Activated B cell treated with CpG ODN at 0.5 μM for 24 hours (primary cell): ENCODE data around the gene ANO2. TPM values are rescaled to one million over a fixed set of nuclear protein-coding genes. Genes with fewer than 3 reads are reported as not detected.

Experiments used
- ATAC-seq: fragments of 200-7000 bp; cut with Tn5 transposase; one replicate; pipeline ENCODE4 v1.10.0; 2021; ENCODE audit warnings: low read depth, mild to moderate bottlenecking, moderate library complexity
- CTCF ChIA-PET: fragments of 350-600 bp; sonication (Branson Sonifier 250); formaldehyde crosslinking; loops from one replicate; lab custom pipeline; 2021; ENCODE audit warnings: antibody characterized with exemption; lab: Charles Lee
- POLR2A ChIA-PET: fragments of 350-600 bp; sonication (Branson Sonifier 250); formaldehyde crosslinking; loops from one replicate; lab custom pipeline; 2021; ENCODE audit warnings: antibody characterized with exemption; lab: Charles Lee
- DNase-seq: peaks from one replicate; pipeline ENCODE4 v3.0.0; 2022
- H3K27ac Mint-ChIP-seq: one replicate; pipeline ENCODE4 v1.8.0; 2020; ENCODE audit warnings: mixed read lengths
- H3K27me3 Mint-ChIP-seq: one replicate; pipeline ENCODE4 v1.8.0; 2021; ENCODE audit warnings: mixed read lengths
- H3K36me3 Mint-ChIP-seq: one replicate; pipeline ENCODE4 v1.8.0; 2021; ENCODE audit warnings: low read depth, mixed read lengths
- H3K4me1 Mint-ChIP-seq: one replicate; pipeline ENCODE4 v1.8.0; 2021; ENCODE audit warnings: mixed read lengths
- H3K4me3 Mint-ChIP-seq: one replicate; pipeline ENCODE4 v1.8.0; 2020; ENCODE audit warnings: mild to moderate bottlenecking, mixed read lengths
- H3K9me3 Mint-ChIP-seq: one replicate; pipeline ENCODE4 v1.8.0; 2020; ENCODE audit warnings: mixed read lengths
- intact Hi-C: fragments of 100-400 bp; cut with micrococcal nuclease; formaldehyde crosslinking; loops from one replicate; pipeline ENCODE4 v1.15.1; 2024
- total RNA-seq: library from RNA; stranded (reverse); gene quantifications from 2 replicates; pipeline ENCODE4 v1.2.3, GENCODE V29; 2022
- TF ChIP-seq, protein P1 (sequence below): fragments of 200-600 bp; IDR thresholded peaks from one replicate; pipeline ENCODE4 v1.8.0; 2022; ENCODE audit warnings: antibody characterized with exemption, mild to moderate bottlenecking

Gene ANO2
- total RNA-seq, 1 donor from 2014 or later = not detected

GRCh38 chr12:5985471-5985870, 40.4 kb upstream of the ANO2 start:
- Mint-ChIP-seq H3K27me3 (peaks cover 2% of the 10 kb centered on the region), H3K9me3 (no peaks in the 10 kb centered on the region), H3K36me3 (no peaks in the 10 kb centered on the region), H3K4me3 (no peak overlapping the region), H3K27ac (no peak overlapping the region), H3K4me1 (no peaks in the 10 kb centered on the region)
- ChIA-PET CTCF (no interaction called here), POLR2A (no interaction called here)
- no peak for ATAC-seq
- no peak for DNase-seq
- intact Hi-C loops = loop anchor here (5.0 kb wide), 1 partner anchor 552 kb away; no protein-coding TSS in a partner anchor
- TF ChIP-seq, protein P1, sequence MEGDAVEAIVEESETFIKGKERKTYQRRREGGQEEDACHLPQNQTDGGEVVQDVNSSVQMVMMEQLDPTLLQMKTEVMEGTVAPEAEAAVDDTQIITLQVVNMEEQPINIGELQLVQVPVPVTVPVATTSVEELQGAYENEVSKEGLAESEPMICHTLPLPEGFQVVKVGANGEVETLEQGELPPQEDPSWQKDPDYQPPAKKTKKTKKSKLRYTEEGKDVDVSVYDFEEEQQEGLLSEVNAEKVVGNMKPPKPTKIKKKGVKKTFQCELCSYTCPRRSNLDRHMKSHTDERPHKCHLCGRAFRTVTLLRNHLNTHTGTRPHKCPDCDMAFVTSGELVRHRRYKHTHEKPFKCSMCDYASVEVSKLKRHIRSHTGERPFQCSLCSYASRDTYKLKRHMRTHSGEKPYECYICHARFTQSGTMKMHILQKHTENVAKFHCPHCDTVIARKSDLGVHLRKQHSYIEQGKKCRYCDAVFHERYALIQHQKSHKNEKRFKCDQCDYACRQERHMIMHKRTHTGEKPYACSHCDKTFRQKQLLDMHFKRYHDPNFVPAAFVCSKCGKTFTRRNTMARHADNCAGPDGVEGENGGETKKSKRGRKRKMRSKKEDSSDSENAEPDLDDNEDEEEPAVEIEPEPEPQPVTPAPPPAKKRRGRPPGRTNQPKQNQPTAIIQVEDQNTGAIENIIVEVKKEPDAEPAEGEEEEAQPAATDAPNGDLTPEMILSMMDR = no peak

GRCh38 chr12:5984873-5985272, 39.8 kb upstream of the ANO2 start:
- ChIA-PET CTCF (no interaction called here), POLR2A (no interaction called here)
- DNase-seq = no peak
- TF ChIP-seq, protein P1 = no peak
- Mint-ChIP-seq H3K9me3 (no peaks in the 10 kb centered on the region), H3K27me3 (peaks cover 2% of the 10 kb centered on the region), H3K4me1 (no peaks in the 10 kb centered on the region), H3K27ac (no peak overlapping the region), H3K36me3 (no peaks in the 10 kb centered on the region), H3K4me3 (no peak overlapping the region)
- intact Hi-C loops = loop anchor here (5.0 kb wide), 1 partner anchor 552 kb away; no protein-coding TSS in a partner anchor
- no peak for ATAC-seq

- ATAC-seq (no peak), DNase-seq (no peak)
- Mint-ChIP-seq H3K4me3 (no peak overlapping the region), H3K36me3 (no peaks in the 10 kb centered on the region), H3K27ac (no peak overlapping the region), H3K4me1 (no peaks in the 10 kb centered on the region), H3K9me3 (no peaks in the 10 kb centered on the region), H3K27me3 (peaks cover 2% of the 10 kb centered on the region)
- TF ChIP-seq, protein P1 = no peak
- ChIA-PET CTCF (interaction anchor here (0.5 kb wide), 1 partner anchor 58 kb away, joined by 3 read pairs; no protein-coding TSS in a partner anchor), POLR2A (no interaction called here)
- intact Hi-C loops = no loop called here
These were observed 37.0 kb upstream of the ANO2 start for GRCh38 chr12:5982106-5982505.

DNA sequence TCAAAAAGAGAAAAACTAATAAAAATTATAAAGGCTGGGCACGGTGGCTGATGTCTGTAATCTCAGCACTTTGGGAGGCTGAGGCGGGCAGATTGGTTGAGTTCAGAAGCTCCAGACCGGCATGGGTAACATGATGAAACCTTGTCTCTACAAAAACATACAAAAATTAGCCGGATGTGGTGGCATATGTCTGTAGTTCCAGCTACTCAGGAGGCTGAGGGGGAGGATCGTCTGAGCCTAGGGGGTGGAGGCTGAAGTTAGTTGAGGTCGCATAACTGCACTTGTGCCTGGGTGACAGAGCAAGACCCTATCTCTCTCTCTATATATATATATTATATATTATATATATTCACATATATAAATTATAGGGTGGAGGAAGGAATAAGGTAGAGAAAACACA, 32.5 kb upstream of the ANO2 start:
- H3K36me3 Mint-ChIP-seq = no peaks in the 10 kb centered on the region
- no peaks in the 10 kb centered on the region for H3K9me3 Mint-ChIP-seq
- no peak overlapping the region for H3K27ac Mint-ChIP-seq
- intact Hi-C loops = no loop called here
- TF ChIP-seq, protein P1 = no peak
- DNase-seq (no peak), ATAC-seq (no peak)
- ChIA-PET POLR2A (no interaction called here), CTCF (no interaction called here)
- no peak overlapping the region for H3K4me3 Mint-ChIP-seq
- H3K4me1 Mint-ChIP-seq = no peaks in the 10 kb centered on the region
- peaks cover 20% of the 10 kb centered on the region for H3K27me3 Mint-ChIP-seq

- H3K4me3 Mint-ChIP-seq = no peak overlapping the region
- TF ChIP-seq, protein P1 = no peak
- CTCF ChIA-PET = no interaction called here
- POLR2A ChIA-PET = no interaction called here
- no peaks in the 10 kb centered on the region for H3K36me3 Mint-ChIP-seq
- no peak for ATAC-seq
- no peaks in the 10 kb centered on the region for H3K9me3 Mint-ChIP-seq
- H3K27me3 Mint-ChIP-seq = peaks cover 24% of the 10 kb centered on the region
- H3K27ac Mint-ChIP-seq = no peak overlapping the region
- H3K4me1 Mint-ChIP-seq = no peaks in the 10 kb centered on the region
- no peak for DNase-seq
- intact Hi-C loops = no loop called here
These were observed 31.7 kb upstream of the ANO2 start for GRCh38 chr12:5976711-5977110.
